ENCODE results near the gene FBF1. TPM values are rescaled to one million over a fixed set of nuclear protein-coding genes. Genes with fewer than 3 reads are reported as not detected.
A peak's percentile ranks its signal among the peaks of the same experiment; 100 is the strongest.

The FBF1 gene
- total RNA-seq, 2 donors from 2014 or later: 25.9 to 39.1 TPM

DNA sequence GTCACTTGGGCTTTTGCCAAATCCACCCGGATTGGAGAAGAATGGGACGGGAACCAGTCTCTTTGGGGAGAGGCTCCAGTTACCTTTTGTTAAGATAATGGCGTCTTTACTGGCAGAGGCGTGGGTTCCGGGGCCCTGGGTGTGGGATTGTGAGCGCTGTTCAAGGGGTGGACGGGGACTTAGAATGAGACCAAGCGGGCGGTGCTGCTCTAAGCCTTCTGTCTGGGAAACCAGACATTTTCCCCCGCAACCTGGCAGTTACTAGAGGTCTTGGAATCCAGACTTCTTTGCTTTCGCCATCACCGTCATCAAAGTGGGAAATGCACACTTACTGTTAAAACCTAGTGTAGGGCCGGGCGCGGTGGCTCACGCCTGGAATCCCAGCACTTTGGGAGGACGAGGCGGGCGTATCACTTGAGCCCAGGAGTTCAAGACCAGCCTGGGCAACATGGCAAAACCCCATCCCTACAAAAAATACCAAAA, 38.9 kb upstream of the FBF1 start:
- Histone ChIP-seq H3K4me1 (ENCODE audit: control insufficient read depth, insufficient read depth, low read length) (peaks cover 4% of the 10 kb centered on the region), H3K9me3 (ENCODE audit: control insufficient read depth, low read length) (no peaks in the 10 kb centered on the region), H3K4me3 (ENCODE audit: low read length) (peak overlapping the region; percentile 96), H3K9ac (ENCODE audit: extremely low read depth, low read length, poor library complexity, severe bottlenecking) (peak overlapping the region; percentile 94), H3K36me3 (ENCODE audit: control insufficient read depth, insufficient read depth, low read length) (peaks cover 26% of the 10 kb centered on the region), H3K27ac (ENCODE audit: low read depth, low read length) (peak overlapping the region; percentile 97), H3K27me3 (ENCODE audit: control insufficient read depth, insufficient read depth, low read length, poor library complexity, severe bottlenecking) (no peaks in the 10 kb centered on the region)
- Mint-ChIP-seq H3K36me3 (ENCODE audit: low read depth) (peaks cover 20% of the 10 kb centered on the region), H3K4me3 (peak overlapping the region; percentile 96), H3K4me1 (peaks cover 50% of the 10 kb centered on the region), H3K27me3 (ENCODE audit: insufficient read depth) (no peaks in the 10 kb centered on the region), H3K9me3 (no peaks in the 10 kb centered on the region), H3K27ac (peak overlapping the region; percentile 100)
- no peak for DNase-seq
- WGBS, 2 experiments (ENCODE audit: insufficient coverage in 1 of 2, insufficient read length in 1 of 2): 13 to 16% methylated on average over 17 to 19 of the region's 19 CpGs
- TF ChIP-seq, protein P1, sequence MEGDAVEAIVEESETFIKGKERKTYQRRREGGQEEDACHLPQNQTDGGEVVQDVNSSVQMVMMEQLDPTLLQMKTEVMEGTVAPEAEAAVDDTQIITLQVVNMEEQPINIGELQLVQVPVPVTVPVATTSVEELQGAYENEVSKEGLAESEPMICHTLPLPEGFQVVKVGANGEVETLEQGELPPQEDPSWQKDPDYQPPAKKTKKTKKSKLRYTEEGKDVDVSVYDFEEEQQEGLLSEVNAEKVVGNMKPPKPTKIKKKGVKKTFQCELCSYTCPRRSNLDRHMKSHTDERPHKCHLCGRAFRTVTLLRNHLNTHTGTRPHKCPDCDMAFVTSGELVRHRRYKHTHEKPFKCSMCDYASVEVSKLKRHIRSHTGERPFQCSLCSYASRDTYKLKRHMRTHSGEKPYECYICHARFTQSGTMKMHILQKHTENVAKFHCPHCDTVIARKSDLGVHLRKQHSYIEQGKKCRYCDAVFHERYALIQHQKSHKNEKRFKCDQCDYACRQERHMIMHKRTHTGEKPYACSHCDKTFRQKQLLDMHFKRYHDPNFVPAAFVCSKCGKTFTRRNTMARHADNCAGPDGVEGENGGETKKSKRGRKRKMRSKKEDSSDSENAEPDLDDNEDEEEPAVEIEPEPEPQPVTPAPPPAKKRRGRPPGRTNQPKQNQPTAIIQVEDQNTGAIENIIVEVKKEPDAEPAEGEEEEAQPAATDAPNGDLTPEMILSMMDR (conservative IDR thresholded peaks at IDR 0.05): no peak

DNA sequence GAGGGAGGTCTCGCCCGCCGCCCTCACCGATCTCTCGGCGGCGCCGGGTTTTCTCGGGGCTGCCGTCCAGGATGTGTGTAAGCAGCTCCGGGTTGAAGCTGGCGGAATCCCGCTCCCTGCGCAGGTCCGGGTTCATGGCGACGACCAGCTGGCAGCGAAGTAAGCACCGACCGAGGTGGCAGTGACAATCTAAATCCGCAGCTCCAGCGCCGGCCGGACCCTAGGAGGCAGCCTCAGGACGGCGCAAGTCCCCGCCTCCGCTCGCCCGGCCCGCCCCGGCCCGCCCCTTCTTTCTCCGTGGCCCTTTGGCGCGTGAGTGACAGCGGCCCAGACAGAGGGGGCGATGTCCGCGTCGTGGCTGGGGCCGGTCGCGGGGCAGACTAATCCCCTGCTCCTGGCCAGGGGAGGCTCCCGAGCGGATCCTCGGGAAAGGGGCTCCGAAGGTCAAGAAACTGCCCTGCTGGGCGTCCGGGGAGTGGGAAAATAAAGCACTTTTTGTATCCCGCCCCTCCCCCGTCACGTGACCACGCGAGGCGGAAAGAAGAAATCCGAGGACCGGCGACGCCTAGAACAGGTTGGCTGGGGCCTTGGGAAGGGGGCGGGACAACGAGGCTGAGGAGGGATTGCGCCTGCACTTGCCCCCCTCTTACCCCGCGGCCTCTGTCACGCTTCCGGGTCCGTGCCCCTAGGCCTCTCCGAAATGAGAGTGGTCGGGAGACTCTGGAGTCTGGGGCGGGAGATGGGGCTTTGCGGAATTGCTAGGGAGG, 38.3 kb upstream of the FBF1 start, which contains the start of the genes ACOX1 and TEN1:
ACOX1 (minus strand) TSS at position 229 of the 767 bp plus-strand sequence; CDS start at position 136, 93 bp downstream.
TEN1 (plus strand) TSS at position 303 of the 767 bp plus-strand sequence. CDS start 6,953 bp downstream, outside the sequence.
- peak within 1 kb of the TSS; percentile 94 for H3K9ac ChIP-seq (ENCODE audit: extremely low read depth, low read length, poor library complexity, severe bottlenecking)
- no peaks in the 10 kb centered on the region for H3K27me3 ChIP-seq (ENCODE audit: control insufficient read depth, insufficient read depth, low read length, poor library complexity, severe bottlenecking)
- peak; percentile 100 for DNase-seq
- peaks cover 44% of the 10 kb centered on the region for H3K4me1 Mint-ChIP-seq
- no peaks in the 10 kb centered on the region for H3K9me3 ChIP-seq (ENCODE audit: control insufficient read depth, low read length)
- 0% methylated on average over 37 to 72 of the region's 72 CpGs for WGBS, 2 experiments (ENCODE audit: insufficient coverage in 1 of 2, insufficient read length in 1 of 2)
- H3K9me3 Mint-ChIP-seq: no peaks in the 10 kb centered on the region
- H3K4me3 ChIP-seq (ENCODE audit: low read length): peak within 1 kb of the TSS; percentile 96
- TF ChIP-seq, protein P1 (conservative IDR thresholded peaks at IDR 0.05): peak; percentile 55
- peak within 1 kb of the TSS; percentile 96 for H3K4me3 Mint-ChIP-seq
- peak within 1 kb of the TSS; percentile 97 for H3K27ac ChIP-seq (ENCODE audit: low read depth, low read length)
- H3K4me1 ChIP-seq (ENCODE audit: control insufficient read depth, insufficient read depth, low read length): peaks cover 4% of the 10 kb centered on the region
- peaks cover 29% of the 10 kb centered on the region for H3K36me3 ChIP-seq (ENCODE audit: control insufficient read depth, insufficient read depth, low read length)
- peak within 1 kb of the TSS; percentile 100 for H3K27ac Mint-ChIP-seq
- no peaks in the 10 kb centered on the region for H3K27me3 Mint-ChIP-seq (ENCODE audit: insufficient read depth)
- peaks cover 25% of the 10 kb centered on the region for H3K36me3 Mint-ChIP-seq (ENCODE audit: low read depth)

DNA sequence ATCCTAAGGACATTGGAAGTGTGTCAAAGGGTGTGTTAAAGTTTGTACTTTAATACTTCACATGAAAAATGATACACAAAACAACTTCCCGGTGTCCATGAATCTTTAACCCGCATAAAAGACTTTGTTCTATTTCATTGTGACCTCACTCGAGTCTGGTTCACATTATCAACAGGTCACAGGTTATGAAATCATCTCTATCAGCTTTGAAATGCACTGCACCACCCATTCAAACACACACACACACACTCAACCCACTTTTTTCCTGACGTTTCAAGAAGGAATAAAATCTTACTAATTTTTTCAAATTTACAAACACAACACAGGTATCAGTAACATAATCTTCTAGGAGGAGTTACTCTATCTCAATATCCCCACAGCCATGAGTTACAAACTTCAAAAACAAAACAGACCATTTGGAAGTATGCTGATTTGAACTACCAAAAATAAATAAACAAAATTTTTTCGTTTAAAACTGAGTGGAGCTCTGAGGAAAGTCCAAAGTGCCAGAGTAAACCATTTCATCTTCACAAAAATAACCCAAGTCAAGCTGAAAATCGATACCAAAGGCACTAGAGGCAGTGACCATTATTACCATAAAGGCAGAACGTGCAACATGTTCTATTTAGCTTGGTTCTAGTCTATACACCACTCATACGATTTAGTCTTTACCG, 35.5 kb upstream of the FBF1 start:
- no peaks in the 10 kb centered on the region for H3K27me3 Mint-ChIP-seq (ENCODE audit: insufficient read depth)
- H3K36me3 Mint-ChIP-seq (ENCODE audit: low read depth): peaks cover 44% of the 10 kb centered on the region
- H3K4me3 Mint-ChIP-seq: peak overlapping the region; percentile 96
- WGBS, 2 experiments (ENCODE audit: insufficient coverage in 1 of 2, insufficient read length in 1 of 2): 92 to 95% methylated on average over 8 to 9 of the region's 9 CpGs
- H3K4me3 ChIP-seq (ENCODE audit: low read length): peak overlapping the region; percentile 96
- H3K27ac Mint-ChIP-seq: no peak overlapping the region
- TF ChIP-seq, protein P1 (conservative IDR thresholded peaks at IDR 0.05): no peak
- no peaks in the 10 kb centered on the region for H3K9me3 Mint-ChIP-seq
- H3K9ac ChIP-seq (ENCODE audit: extremely low read depth, low read length, poor library complexity, severe bottlenecking): no peak overlapping the region
- H3K27me3 ChIP-seq (ENCODE audit: control insufficient read depth, insufficient read depth, low read length, poor library complexity, severe bottlenecking): no peaks in the 10 kb centered on the region
- peaks cover 24% of the 10 kb centered on the region for H3K4me1 Mint-ChIP-seq
- peaks cover 53% of the 10 kb centered on the region for H3K36me3 ChIP-seq (ENCODE audit: control insufficient read depth, insufficient read depth, low read length)
- no peak overlapping the region for H3K27ac ChIP-seq (ENCODE audit: low read depth, low read length)
- DNase-seq: no peak
- H3K4me1 ChIP-seq (ENCODE audit: control insufficient read depth, insufficient read depth, low read length): peaks cover 4% of the 10 kb centered on the region
- no peaks in the 10 kb centered on the region for H3K9me3 ChIP-seq (ENCODE audit: control insufficient read depth, low read length)

Measured in endodermal cell (in vitro differentiated cells).